HCT116 (cell line): ENCODE measurements around the gene INHBA. TPM values are rescaled to one million over a fixed set of nuclear protein-coding genes. Genes with fewer than 3 reads are reported as not detected.
A peak's percentile ranks its signal among the peaks of the same experiment; 100 is the strongest.

Experiments used
- ATAC-seq: fragments of 200-7000 bp; cut with Tn5 transposase; 2 replicates; pipeline ENCODE4 v1.9.1; 2020; ENCODE audit warnings: mild to moderate bottlenecking, moderate library complexity
- BruUV-seq: library from RNA; stranded (reverse); fragments of 400-500 nt; replicated peaks from 2 replicates; lab custom pipeline; 2021; lab: Mats Ljungman, UMichigan
- CTCF ChIA-PET: fragments of 300-600 bp; sonication (Branson Sonifier 250); formaldehyde crosslinking; loops from one replicate; lab custom pipeline; 2021; ENCODE audit warnings: antibody characterized with exemption; lab: Charles Lee
- POLR2A ChIA-PET: fragments of 300-600, 350-600 bp; sonication (Branson Sonifier 250); formaldehyde crosslinking; loops from one replicate; lab custom pipeline; 2021; ENCODE audit warnings: antibody characterized with exemption; lab: Charles Lee
- RAD21 ChIA-PET, 2 experiments: fragments of 300-600 bp; sonication (Branson Sonifier 250); formaldehyde crosslinking; loops; one replicate each; lab custom pipeline; 2023; ENCODE audit warnings: low total read pairs in 2 of 2; ENCODE audit not compliant: uncharacterized antibody in 2 of 2, unreplicated experiment in 2 of 2, low non-redundant PET in 1 of 2; lab: Charles Lee
- DNase-seq: peaks from one replicate; pipeline ENCODE4 v3.0.0-alpha.2; 2010; ENCODE audit warnings: low read depth, low spot score
- H2AFZ ChIP-seq: fragments of 200-600 bp; shearing (Covaris generic), sonication (generic); 2 replicates; pipeline ENCODE4 v1.6.1; 2017; ENCODE audit warnings: low read depth, mixed run types, mixed read lengths, antibody characterized with exemption, low read length; ENCODE audit not compliant: poor library complexity, severe bottlenecking
- H3K27ac ChIP-seq: 2 replicates; pipeline ENCODE4 v1.5.1; 2012; ENCODE audit warnings: low read depth, low read length
- H3K27me3 ChIP-seq: fragments of 200-600 bp; sonication (generic); 2 replicates; pipeline ENCODE4 v1.6.1; 2016; ENCODE audit warnings: mixed run types, low read length, mixed read lengths; ENCODE audit not compliant: insufficient read depth
- H3K36me3 ChIP-seq, 2 experiments: fragments of 200-500 bp in 1 of 2; fragments of 200-600 bp in 1 of 2; sonication (Bioruptor generic) in 1 of 2; sonication (generic) in 1 of 2; 2 replicates each; pipeline versions ENCODE4 v1.5.1 to v1.6.1; 2014 to 2016; ENCODE audit warnings: low read length in 2 of 2, inconsistent platforms in 1 of 2, mixed read lengths in 1 of 2, mixed run types in 1 of 2; ENCODE audit not compliant: insufficient read depth in 2 of 2, control insufficient read depth in 1 of 2
- H3K4me1 ChIP-seq, 2 experiments: fragments of 200-600 bp in 1 of 2; sonication (generic) in 1 of 2; 2 replicates each; pipeline versions ENCODE4 v1.5.1 to v1.6.1; 2012 to 2017; ENCODE audit warnings: low read length in 2 of 2, inconsistent platforms in 1 of 2, mild to moderate bottlenecking in 1 of 2, mixed read lengths in 1 of 2, mixed run types in 1 of 2, moderate library complexity in 1 of 2; ENCODE audit not compliant: insufficient read depth in 2 of 2, control insufficient read depth in 1 of 2
- H3K4me2 ChIP-seq: fragments of 200-600 bp; sonication (generic); 2 replicates; pipeline ENCODE4 v1.6.1; 2017; ENCODE audit warnings: mixed run types, low read length, mixed read lengths
- H3K4me3 ChIP-seq, 2 experiments: fragments of 200-600 bp in 1 of 2; sonication (generic) in 1 of 2; replicated peaks in 1 of 2; 2 replicates each; pipeline ENCODE4 v1.5.1; 2011 to 2016; ENCODE audit warnings: low read length in 2 of 2, control low read depth in 1 of 2, low read depth in 1 of 2, mild to moderate bottlenecking in 1 of 2, mixed read lengths in 1 of 2, mixed run types in 1 of 2
- H3K79me2 ChIP-seq: fragments of 200-600 bp; sonication (generic); 2 replicates; pipeline ENCODE4 v1.6.1; 2017; ENCODE audit warnings: mild to moderate bottlenecking, mixed run types, low read length, moderate library complexity, mixed read lengths; ENCODE audit not compliant: insufficient read depth
- H3K9ac ChIP-seq: fragments of 200-600 bp; sonication (generic); 2 replicates; pipeline ENCODE4 v1.6.1; 2016; ENCODE audit warnings: low read length, mixed read lengths
- H3K9me2 ChIP-seq: fragments of 200-600 bp; sonication (generic), shearing (Covaris generic); 2 replicates; pipeline ENCODE4 v1.6.1; 2017; ENCODE audit warnings: mixed run types, mild to moderate bottlenecking, moderate library complexity; ENCODE audit not compliant: insufficient read depth
- H3K9me3 ChIP-seq, 2 experiments: fragments of 200-500 bp in 1 of 2; fragments of 200-600 bp in 1 of 2; sonication (Bioruptor generic) in 1 of 2; sonication (generic) in 1 of 2; 2 replicates each; pipeline ENCODE4 v1.6.1; 2014 to 2017; ENCODE audit warnings: low read length in 2 of 2, mixed read lengths in 2 of 2, inconsistent platforms in 1 of 2, low read depth in 1 of 2, mild to moderate bottlenecking in 1 of 2, mixed run types in 1 of 2, moderate library complexity in 1 of 2; ENCODE audit not compliant: control insufficient read depth in 1 of 2, insufficient read depth in 1 of 2
- H4K20me1 ChIP-seq: fragments of 200-600 bp; sonication (generic), shearing (Covaris generic); 2 replicates; pipeline ENCODE4 v1.6.1; 2017; ENCODE audit warnings: mixed run types, mild to moderate bottlenecking, moderate library complexity; ENCODE audit not compliant: insufficient read depth
- RAD21 ChIP-seq: IDR thresholded peaks from 2 replicates; pipeline ENCODE4 v1.6.1; 2012; ENCODE audit warnings: low read depth, mild to moderate bottlenecking
- SP1 ChIP-seq: IDR thresholded peaks from 2 replicates; pipeline ENCODE4 v1.6.1; 2012; ENCODE audit warnings: low read depth
- TCF7L2 ChIP-seq: IDR thresholded peaks from 2 replicates; pipeline ENCODE4 v1.7.0; 2011; ENCODE audit warnings: borderline replicate concordance, inconsistent platforms; ENCODE audit not compliant: insufficient read depth, insufficient read length; ENCODE audit errors: extremely low read depth
- intact Hi-C: fragments of 100-400 bp; cut with micrococcal nuclease; formaldehyde crosslinking; loops from 2 replicates; pipeline ENCODE4 v1.10.0; 2022
- total RNA-seq: library from RNA; stranded (reverse); gene quantifications from one replicate; pipeline ENCODE4 v1.2.1, GENCODE V29; 2021; ENCODE audit not compliant: unreplicated experiment
- TF ChIP-seq, protein P1 (sequence below), 3 experiments: fragments of 200-600 bp in 1 of 3; sonication (generic) in 1 of 3; IDR thresholded peaks in 2 of 3; conservative IDR thresholded peaks in 1 of 3; 2 replicates each; pipeline ENCODE4 v1.5.1; 2012 to 2017; ENCODE audit warnings: low read depth in 2 of 3, low read length in 2 of 3, antibody characterized with exemption in 1 of 3, borderline replicate concordance in 1 of 3, control low read depth in 1 of 3, mild to moderate bottlenecking in 1 of 3, mixed read lengths in 1 of 3, mixed run types in 1 of 3, moderate library complexity in 1 of 3; ENCODE audit not compliant: insufficient read depth in 1 of 3

INHBA gene
- total RNA-seq, 1 experiment from 2014 or later: 0.10 TPM

DNA sequence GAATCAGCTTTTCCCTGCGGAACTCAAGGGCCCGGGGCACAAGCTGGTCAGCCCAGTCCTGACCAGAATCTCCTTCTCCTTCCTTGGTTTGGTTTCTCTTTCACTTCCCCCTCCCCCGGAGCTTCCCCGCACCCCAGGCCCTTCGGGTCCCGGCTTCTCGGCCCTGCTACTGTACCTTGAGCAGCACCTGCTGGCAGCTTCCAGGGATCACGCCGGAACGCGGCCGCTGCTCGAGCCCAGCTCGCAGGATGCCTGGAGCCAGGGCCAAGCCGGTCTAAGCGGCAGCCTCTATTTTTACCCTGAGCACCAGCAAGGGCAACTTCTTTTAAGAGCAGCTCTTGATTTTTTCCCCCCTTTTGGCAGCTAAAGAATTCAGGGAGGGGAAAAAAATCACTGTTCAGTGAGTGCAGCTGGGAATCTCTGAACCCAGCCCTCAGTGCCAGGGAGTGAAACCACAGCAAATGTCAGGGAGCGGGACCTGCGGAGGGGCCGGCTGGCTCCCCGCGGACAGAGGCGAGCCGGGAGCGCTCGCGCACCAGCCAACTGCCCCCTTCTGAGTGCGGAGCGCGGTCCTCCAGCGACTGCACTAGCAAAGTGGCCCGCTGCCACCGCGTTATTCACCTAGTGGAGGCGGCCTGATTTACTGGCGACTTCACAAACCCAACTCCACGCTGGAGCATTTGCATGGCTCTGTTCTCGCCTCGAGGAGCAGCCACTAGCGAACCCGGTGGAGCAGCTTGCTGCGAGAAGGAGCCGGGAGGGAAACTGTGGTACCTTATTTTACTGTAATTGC is 2.4 kb upstream of the INHBA start:
- H3K4me2 ChIP-seq: peak overlapping the region; percentile 83
- no peaks in the 10 kb centered on the region for H3K36me3 ChIP-seq
- CTCF ChIA-PET: interaction anchor here (0.8 to 2.5 kb wide), 10 partner anchors 9 to 1473 kb away, joined by 3 to 16 read pairs (median 4); no protein-coding TSS in a partner anchor
- no peak overlapping the region for H3K9ac ChIP-seq
- BruUV-seq: no TSS peak
- POLR2A ChIA-PET: no interaction called here
- RAD21 ChIA-PET: no interaction called here
- H3K4me3 ChIP-seq: peak overlapping the region; percentile 41 to 52
- peak; percentile 98 for ATAC-seq
- no peaks in the 10 kb centered on the region for H4K20me1 ChIP-seq
- H3K9me3 ChIP-seq: no peaks in the 10 kb centered on the region
- H3K27me3 ChIP-seq: no peaks in the 10 kb centered on the region
- peaks cover 2 to 7% of the 10 kb centered on the region in 2 experiments; a peak in 2 of 4 replicates for H3K4me1 ChIP-seq
- DNase-seq: no peak
- TF ChIP-seq, protein P1, sequence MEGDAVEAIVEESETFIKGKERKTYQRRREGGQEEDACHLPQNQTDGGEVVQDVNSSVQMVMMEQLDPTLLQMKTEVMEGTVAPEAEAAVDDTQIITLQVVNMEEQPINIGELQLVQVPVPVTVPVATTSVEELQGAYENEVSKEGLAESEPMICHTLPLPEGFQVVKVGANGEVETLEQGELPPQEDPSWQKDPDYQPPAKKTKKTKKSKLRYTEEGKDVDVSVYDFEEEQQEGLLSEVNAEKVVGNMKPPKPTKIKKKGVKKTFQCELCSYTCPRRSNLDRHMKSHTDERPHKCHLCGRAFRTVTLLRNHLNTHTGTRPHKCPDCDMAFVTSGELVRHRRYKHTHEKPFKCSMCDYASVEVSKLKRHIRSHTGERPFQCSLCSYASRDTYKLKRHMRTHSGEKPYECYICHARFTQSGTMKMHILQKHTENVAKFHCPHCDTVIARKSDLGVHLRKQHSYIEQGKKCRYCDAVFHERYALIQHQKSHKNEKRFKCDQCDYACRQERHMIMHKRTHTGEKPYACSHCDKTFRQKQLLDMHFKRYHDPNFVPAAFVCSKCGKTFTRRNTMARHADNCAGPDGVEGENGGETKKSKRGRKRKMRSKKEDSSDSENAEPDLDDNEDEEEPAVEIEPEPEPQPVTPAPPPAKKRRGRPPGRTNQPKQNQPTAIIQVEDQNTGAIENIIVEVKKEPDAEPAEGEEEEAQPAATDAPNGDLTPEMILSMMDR (IDR thresholded peaks at IDR 0.05 in 2 of 3, conservative IDR thresholded peaks at IDR 0.05 in 1 of 3; ENCODE audit: borderline replicate concordance in 1 of 3, insufficient read depth in 1 of 3, low read depth in 2 of 3, low read length in 2 of 3): peak; percentile 45 to 59 (median 57); a peak in 5 of 6 replicates
- peak; percentile 78 for TF ChIP-seq RAD21
- no peak for TF ChIP-seq TCF7L2
- no peak for TF ChIP-seq SP1
- TF ChIP-seq, all 23 proteins: peak for 2
- no peak overlapping the region; the same call in 1 of the 2 replicates for H3K27ac ChIP-seq
- no peak overlapping the region for H2AFZ ChIP-seq
- H3K79me2 ChIP-seq: no peaks in the 10 kb centered on the region
- H3K9me2 ChIP-seq: no peaks in the 10 kb centered on the region
- intact Hi-C loops: loop anchor here (1.0 to 2.0 kb wide), 2 partner anchors 660 to 1377 kb away; no protein-coding TSS in a partner anchor
